BLaER1 treated with 17β-estradiol and CSF1 and Interleukin-3, amounts not matched to agents 10 nM and 100 nM (cell line): Measurements from ENCODE around the gene PHACTR3.
A peak's percentile ranks its signal among the peaks of the same experiment; 100 is the strongest.

Experiments used
- H3K27ac ChIP-seq, 11 experiments: shearing (Covaris generic); formaldehyde crosslinking; 2 replicates each; pipeline ENCODE4 v1.8.1; 2022
- H3K27me3 ChIP-seq, 11 experiments: shearing (Covaris generic); formaldehyde crosslinking; 2 replicates each; pipeline ENCODE4 v1.8.1; 2022
- H3K36me3 ChIP-seq, 11 experiments: shearing (Covaris generic); formaldehyde crosslinking; 2 replicates each; pipeline ENCODE4 v1.8.1; 2022
- H3K4me1 ChIP-seq, 10 experiments: shearing (Covaris generic); formaldehyde crosslinking; 2 replicates each; pipeline ENCODE4 v1.8.1; 2022
- H3K4me2 ChIP-seq, 11 experiments: shearing (Covaris generic); formaldehyde crosslinking; 2 replicates each; pipeline ENCODE4 v1.8.1; 2022
- H3K4me3 ChIP-seq, 10 experiments: shearing (Covaris generic); formaldehyde crosslinking; 2 replicates each; pipeline ENCODE4 v1.8.1; 2022
- H3K9ac ChIP-seq, 11 experiments: shearing (Covaris generic); formaldehyde crosslinking; 2 replicates each; pipeline ENCODE4 v1.8.1; 2022
- H3K9me3 ChIP-seq, 11 experiments: shearing (Covaris generic); formaldehyde crosslinking; replicated peaks in 1 of 11; 2 replicates each; pipeline ENCODE4 v1.8.1; 2022
- H4K20me1 ChIP-seq, 11 experiments: shearing (Covaris generic); formaldehyde crosslinking; 2 replicates each; pipeline ENCODE4 v1.8.1; 2022
- Cebpa-rat ChIP-seq, 11 experiments: shearing (Covaris generic); IDR thresholded peaks; 2 replicates each; pipeline ENCODE4 v1.8.1; 2022

PHACTR3 gene

GRCh38 chr20:59564943-59565342 lies 39.4 kb upstream of the PHACTR3 start:
- Histone ChIP-seq H3K9me3 (no peaks in the 10 kb centered on the region), H3K9ac (no peak overlapping the region), H3K4me3 (no peak overlapping the region), H3K27me3 (no peaks in the 10 kb centered on the region), H3K4me2 (no peak overlapping the region), H3K27ac (no peak overlapping the region), H4K20me1 (no peaks in the 10 kb centered on the region), H3K4me1 (0 out of 20 replicates have a peak, but pooled peaks cover 0 to 4% (median 0%) of the 10 kb centered on the region in 10 experiments), H3K36me3 (no peaks in the 10 kb centered on the region)
- TF ChIP-seq Cebpa-rat (IDR thresholded peaks at IDR 0.05): no peak

- peaks cover 0 to 2% (median 0%) of the 10 kb centered on the region in 10 experiments; a peak in 1 of 20 replicates for H3K4me1 ChIP-seq
- no peak overlapping the region for H3K27ac ChIP-seq
- H3K9ac ChIP-seq: no peak overlapping the region
- no peak overlapping the region for H3K4me2 ChIP-seq
- H4K20me1 ChIP-seq: no peaks in the 10 kb centered on the region
- H3K27me3 ChIP-seq: no peaks in the 10 kb centered on the region
- no peaks in the 10 kb centered on the region for H3K36me3 ChIP-seq
- no peaks in the 10 kb centered on the region for H3K9me3 ChIP-seq
- H3K4me3 ChIP-seq: no peak overlapping the region
- TF ChIP-seq Cebpa-rat (IDR thresholded peaks at IDR 0.05): no peak
Measured at GRCh38 chr20:59565768-59566461, 38.4 kb upstream of the PHACTR3 start.

- no peak overlapping the region for H3K4me2 ChIP-seq
- H4K20me1 ChIP-seq: peaks cover 0 to 5% (median 0%) of the 10 kb centered on the region in 11 experiments; a peak in 1 of 22 replicates
- TF ChIP-seq Cebpa-rat (IDR thresholded peaks at IDR 0.05): no peak
- no peaks in the 10 kb centered on the region for H3K9me3 ChIP-seq
- no peak overlapping the region for H3K4me3 ChIP-seq
- H3K9ac ChIP-seq: no peak overlapping the region
- H3K27me3 ChIP-seq: no peaks in the 10 kb centered on the region
- no peak overlapping the region for H3K27ac ChIP-seq
- no peaks in the 10 kb centered on the region for H3K36me3 ChIP-seq
- H3K4me1 ChIP-seq: peaks cover 0 to 11% (median 8%) of the 10 kb centered on the region in 10 experiments; a peak in 17 of 20 replicates
Measured at GRCh38 chr20:59566631-59567524, 37.5 kb upstream of the PHACTR3 start.

GRCh38 chr20:59567585-59568508 lies 36.5 kb upstream of the PHACTR3 start:
- H3K4me1 ChIP-seq: peaks cover 0 to 20% (median 17%) of the 10 kb centered on the region in 10 experiments; a peak in 17 of 20 replicates
- no peak overlapping the region for H3K4me3 ChIP-seq
- no peaks in the 10 kb centered on the region for H3K36me3 ChIP-seq
- no peak overlapping the region for H3K4me2 ChIP-seq
- no peak for TF ChIP-seq Cebpa-rat (IDR thresholded peaks at IDR 0.05)
- H3K9ac ChIP-seq: no peak overlapping the region
- H3K9me3 ChIP-seq: no peaks in the 10 kb centered on the region
- H3K27me3 ChIP-seq: peaks cover 0 to 9% (median 0%) of the 10 kb centered on the region in 11 experiments; a peak in 3 of 22 replicates
- no peak overlapping the region for H3K27ac ChIP-seq
- peaks cover 0 to 5% (median 0%) of the 10 kb centered on the region in 11 experiments; a peak in 1 of 22 replicates for H4K20me1 ChIP-seq

- H3K4me2 ChIP-seq: no peak overlapping the region
- H3K4me1 ChIP-seq: peaks cover 0 to 27% (median 25%) of the 10 kb centered on the region in 10 experiments; a peak in 17 of 20 replicates
- no peak overlapping the region for H3K9ac ChIP-seq
- no peak overlapping the region for H3K27ac ChIP-seq
- H3K36me3 ChIP-seq: no peaks in the 10 kb centered on the region
- peaks cover 0 to 16% (median 0%) of the 10 kb centered on the region in 11 experiments; a peak in 3 of 22 replicates for H3K27me3 ChIP-seq
- H3K9me3 ChIP-seq: no peaks in the 10 kb centered on the region
- H4K20me1 ChIP-seq: peaks cover 0 to 5% (median 0%) of the 10 kb centered on the region in 11 experiments; a peak in 1 of 22 replicates
- no peak overlapping the region for H3K4me3 ChIP-seq
- no peak for TF ChIP-seq Cebpa-rat (IDR thresholded peaks at IDR 0.05)
Measured at GRCh38 chr20:59568509-59569024, 35.8 kb upstream of the PHACTR3 start.

GRCh38 chr20:59569305-59569704 lies 35.0 kb upstream of the PHACTR3 start:
- Histone ChIP-seq H3K9ac (no peak overlapping the region), H3K9me3 (no peaks in the 10 kb centered on the region), H4K20me1 (peaks cover 0 to 5% (median 0%) of the 10 kb centered on the region in 11 experiments; a peak in 1 of 22 replicates), H3K4me1 (peaks cover 0 to 35% (median 30%) of the 10 kb centered on the region in 10 experiments; a peak in 17 of 20 replicates), H3K4me2 (no peak overlapping the region), H3K4me3 (no peak overlapping the region), H3K27me3 (peaks cover 0 to 23% (median 0%) of the 10 kb centered on the region in 11 experiments; a peak in 3 of 22 replicates), H3K27ac (no peak overlapping the region), H3K36me3 (no peaks in the 10 kb centered on the region)
- no peak for TF ChIP-seq Cebpa-rat (IDR thresholded peaks at IDR 0.05)

GRCh38 chr20:59571151-59571550 lies 33.2 kb upstream of the PHACTR3 start:
- H3K27ac ChIP-seq: no peak overlapping the region
- peaks cover 0 to 41% (median 0%) of the 10 kb centered on the region in 11 experiments; a peak in 5 of 22 replicates for H3K27me3 ChIP-seq
- H3K36me3 ChIP-seq: no peaks in the 10 kb centered on the region
- no peak overlapping the region; a peak in 1 of 20 replicates for H3K4me3 ChIP-seq
- no peaks in the 10 kb centered on the region for H3K9me3 ChIP-seq
- peak overlapping the region in 8 of 11 experiments; percentile 90 to 98 (median 94); a peak in 14 of 22 replicates for H3K4me2 ChIP-seq
- H4K20me1 ChIP-seq: peaks cover 0 to 5% (median 0%) of the 10 kb centered on the region in 11 experiments; a peak in 2 of 22 replicates
- H3K4me1 ChIP-seq: peaks cover 0 to 53% (median 47%) of the 10 kb centered on the region in 10 experiments; a peak in 18 of 20 replicates
- H3K9ac ChIP-seq: peak overlapping the region in 2 of 11 experiments; percentile 78 to 81; a peak in 3 of 22 replicates
- no peak for TF ChIP-seq Cebpa-rat (IDR thresholded peaks at IDR 0.05)
